Transverse colon (tissue), 4 donors: ENCODE data around the gene PPDPF. TPM values are rescaled to one million over a fixed set of nuclear protein-coding genes. Genes with fewer than 3 reads are reported as not detected.

Experiments
- DNase-seq: peaks from one replicate; pipeline ENCODE4 v3.0.0-alpha.2; 2019
- H3K27ac ChIP-seq, 4 donors: fragments of 200-600 bp; sonication (generic); 2 replicates each; pipeline ENCODE4 v1.5.1; 2016 to 2018; ENCODE audit warnings: inconsistent platforms in 4 of 4
- H3K27me3 ChIP-seq: fragments of 200-600 bp; sonication (generic); 2 replicates; pipeline ENCODE4 v1.5.1; 2017; ENCODE audit warnings: inconsistent platforms
- H3K36me3 ChIP-seq, 4 donors: fragments of 200-600 bp; sonication (generic); 2 replicates each; pipeline ENCODE4 v1.5.1; 2017 to 2019; ENCODE audit warnings: inconsistent platforms in 4 of 4
- H3K4me1 ChIP-seq, 4 donors: fragments of 200-600 bp; sonication (generic); 2 replicates each; pipeline ENCODE4 v1.5.1; 2017 to 2020; ENCODE audit warnings: inconsistent platforms in 4 of 4
- H3K4me3 ChIP-seq, 4 donors: fragments of 200-600 bp; sonication (generic); 1 replicate in 1 of 4; 2 replicates in 3 of 4; pipeline versions ENCODE4 v1.5.1 to v1.6.1; 2017 to 2019; ENCODE audit warnings: inconsistent platforms in 4 of 4
- H3K9me3 ChIP-seq, 2 donors: fragments of 200-600 bp; sonication (generic); 2 replicates each; pipeline ENCODE4 v1.5.1; 2017 to 2019; ENCODE audit warnings: inconsistent platforms in 2 of 2
- EP300 ChIP-seq: sonication (generic); formaldehyde crosslinking; IDR thresholded peaks from one replicate; pipeline ENCODE4 v1.6.1; 2017; ENCODE audit warnings: antibody characterized with exemption, low read depth
- POLR2A ChIP-seq: fragments of 450-650 bp; IDR thresholded peaks from one replicate; pipeline ENCODE4 v1.6.1; 2016; ENCODE audit warnings: antibody characterized with exemption, mild to moderate bottlenecking, moderate library complexity
- POLR2AphosphoS5 ChIP-seq, 3 donors: sonication (generic); formaldehyde crosslinking; IDR thresholded peaks; one replicate each; pipeline ENCODE4 v1.6.1; 2016; ENCODE audit warnings: antibody characterized with exemption in 3 of 3
- WGBS, 2 donors: methylation state at CpG; one replicate each; pipeline ENCODE4 v1.1.5; 2018; ENCODE audit warnings: low coverage in 1 of 2; 5-methylcytosine and 5-hydroxymethylcytosine counted together
- in situ Hi-C, 4 donors: fragments of 200-750 bp; cut with MboI; loops; one replicate each; pipeline versions ENCODE4 v1.15.0 to v1.15.1; 2017; ENCODE audit warnings: low sequenced_read_pairs in 3 of 4, low pct_ligation_motif_present in 1 of 4, low pct_unique_long_range_greater_than_20kb in 1 of 4
- intact Hi-C: fragments of 100-400 bp; cut with DNase I; formaldehyde crosslinking; loops from one replicate; pipeline ENCODE4 v1.15.1; 2023; ENCODE audit warnings: low total_unique reads
- total RNA-seq, 4 donors: library from RNA; depleted of rRNA; stranded (reverse); fragments of >200 nt; gene quantifications; one replicate each; pipeline ENCODE4 v1.1.0, GENCODE V29; 2016
- TF ChIP-seq, protein P1 (sequence below), 5 experiments: fragments of 200-600 bp in 3 of 5; fragments of 450-650 bp in 2 of 5; sonication (generic) in 3 of 5; IDR thresholded peaks; 1 replicate in 2 of 5; 2 replicates in 3 of 5; pipeline ENCODE4 v1.5.1; 2016 to 2017; ENCODE audit warnings: antibody characterized with exemption in 5 of 5, inconsistent platforms in 3 of 5, mild to moderate bottlenecking in 2 of 5, moderate library complexity in 1 of 5

PPDPF gene
- total RNA-seq, 4 donors from 2014 or later, result 320 to 695 (median 517) TPM

DNA sequence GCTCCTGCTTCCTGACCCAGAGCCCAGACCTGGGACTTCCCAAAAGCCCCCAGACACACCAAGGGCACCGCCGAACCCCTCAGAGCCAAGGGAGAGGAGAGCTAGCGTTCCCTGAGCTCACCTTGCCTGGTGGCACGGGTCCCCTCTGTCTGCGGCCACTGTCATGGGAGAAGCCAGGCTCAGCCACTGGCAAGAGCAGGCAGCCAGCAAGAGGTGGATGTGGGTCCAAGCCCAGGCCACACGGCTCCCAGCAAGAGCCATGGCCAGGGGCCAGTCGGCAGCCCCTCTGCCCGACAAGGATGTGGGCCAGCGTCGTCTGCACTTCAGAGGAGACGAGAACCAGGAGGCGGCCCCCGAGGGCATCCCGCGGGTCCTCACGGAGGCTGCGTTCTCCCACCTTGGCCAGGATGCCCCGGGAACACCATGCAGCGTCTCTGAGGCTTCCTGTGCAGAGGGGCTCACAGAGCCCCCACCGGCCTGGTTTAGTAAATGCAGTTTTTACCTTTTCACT, 2.2 kb upstream of the PPDPF start:
- H3K36me3 ChIP-seq, result no peaks in the 10 kb centered on the region
- H3K4me3 ChIP-seq, result no peak overlapping the region
- in situ Hi-C loops (no loop called here), intact Hi-C loops (no loop called here)
- no peaks in the 10 kb centered on the region for H3K9me3 ChIP-seq
- DNase-seq, result no peak
- H3K27me3 ChIP-seq, result no peaks in the 10 kb centered on the region
- H3K27ac ChIP-seq, result no peak overlapping the region
- H3K4me1 ChIP-seq, result peaks cover 9 to 31% (median 19%) of the 10 kb centered on the region in 4 donors
- 86% methylated on average over 20 of the region's 20 CpGs; no CpG with 5 or more reads in 1 of the 2 donors for WGBS, 2 donors
- no peak for TF ChIP-seq POLR2AphosphoS5 (IDR thresholded peaks at IDR 0.05)
- TF ChIP-seq, protein P1, sequence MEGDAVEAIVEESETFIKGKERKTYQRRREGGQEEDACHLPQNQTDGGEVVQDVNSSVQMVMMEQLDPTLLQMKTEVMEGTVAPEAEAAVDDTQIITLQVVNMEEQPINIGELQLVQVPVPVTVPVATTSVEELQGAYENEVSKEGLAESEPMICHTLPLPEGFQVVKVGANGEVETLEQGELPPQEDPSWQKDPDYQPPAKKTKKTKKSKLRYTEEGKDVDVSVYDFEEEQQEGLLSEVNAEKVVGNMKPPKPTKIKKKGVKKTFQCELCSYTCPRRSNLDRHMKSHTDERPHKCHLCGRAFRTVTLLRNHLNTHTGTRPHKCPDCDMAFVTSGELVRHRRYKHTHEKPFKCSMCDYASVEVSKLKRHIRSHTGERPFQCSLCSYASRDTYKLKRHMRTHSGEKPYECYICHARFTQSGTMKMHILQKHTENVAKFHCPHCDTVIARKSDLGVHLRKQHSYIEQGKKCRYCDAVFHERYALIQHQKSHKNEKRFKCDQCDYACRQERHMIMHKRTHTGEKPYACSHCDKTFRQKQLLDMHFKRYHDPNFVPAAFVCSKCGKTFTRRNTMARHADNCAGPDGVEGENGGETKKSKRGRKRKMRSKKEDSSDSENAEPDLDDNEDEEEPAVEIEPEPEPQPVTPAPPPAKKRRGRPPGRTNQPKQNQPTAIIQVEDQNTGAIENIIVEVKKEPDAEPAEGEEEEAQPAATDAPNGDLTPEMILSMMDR (IDR thresholded peaks at IDR 0.05), result no peak
- TF ChIP-seq POLR2A, result no peak
- no peak for TF ChIP-seq EP300

GRCh38 chr20:63518946-63519667, 1.5 kb upstream of the PPDPF start:
- Histone ChIP-seq H3K36me3 (no peaks in the 10 kb centered on the region), H3K27ac (no peak overlapping the region), H3K4me1 (peaks cover 9 to 31% (median 19%) of the 10 kb centered on the region in 4 donors), H3K4me3 (peak overlapping the region in 2 of 4 donors; percentile 76 to 100), H3K27me3 (no peaks in the 10 kb centered on the region), H3K9me3 (no peaks in the 10 kb centered on the region)
- intact Hi-C loops, result no loop called here
- DNase-seq, result no peak
- TF ChIP-seq, protein P1 (IDR thresholded peaks at IDR 0.05), result no peak
- no peak for TF ChIP-seq POLR2A
- no peak for TF ChIP-seq EP300
- no peak for TF ChIP-seq POLR2AphosphoS5 (IDR thresholded peaks at IDR 0.05)
- in situ Hi-C loops, result no loop called here
- 81% methylated on average over 29 of the region's 32 CpGs; no CpG with 5 or more reads in 1 of the 2 donors for WGBS, 2 donors

GRCh38 chr20:63519668-63520503, 679 bp upstream of the PPDPF start:
- in situ Hi-C loops (no loop called here), intact Hi-C loops (no loop called here)
- 3% methylated on average over 37 of the region's 72 CpGs; no CpG with 5 or more reads in 1 of the 2 donors for WGBS, 2 donors
- TF ChIP-seq POLR2AphosphoS5 (IDR thresholded peaks at IDR 0.05), result no peak
- no peak for TF ChIP-seq POLR2A
- TF ChIP-seq, protein P1 (IDR thresholded peaks at IDR 0.05), result peak; percentile 12 to 40 (median 20)
- TF ChIP-seq EP300, result no peak
- no peaks in the 10 kb centered on the region for H3K9me3 ChIP-seq
- peak overlapping the region; percentile 95 to 99 (median 96) for H3K27ac ChIP-seq
- peaks cover 9 to 31% (median 19%) of the 10 kb centered on the region in 4 donors for H3K4me1 ChIP-seq
- no peaks in the 10 kb centered on the region for H3K36me3 ChIP-seq
- DNase-seq, result peak; percentile 70
- no peaks in the 10 kb centered on the region for H3K27me3 ChIP-seq
- peak overlapping the region; percentile 76 to 100 (median 86) for H3K4me3 ChIP-seq
